H9 (cell line): ENCODE data around the gene HERC4. TPM values are rescaled to one million over a fixed set of nuclear protein-coding genes. Genes with fewer than 3 reads are reported as not detected.

Experiments
- DNase-seq: peaks from one replicate; pipeline ENCODE4 v3.0.0-alpha.2; 2017
- H2AFZ ChIP-seq: one replicate; pipeline ENCODE4 v1.6.1; 2013; ENCODE audit warnings: mild to moderate bottlenecking, low read length, control low read depth, moderate library complexity
- H2AK5ac ChIP-seq: 2 replicates; pipeline ENCODE4 v1.6.1; 2013; ENCODE audit warnings: low read length, control low read depth, mixed read lengths; ENCODE audit not compliant: insufficient read length
- H2BK120ac ChIP-seq: one replicate; pipeline ENCODE4 v1.6.1; 2013; ENCODE audit warnings: low read depth, mild to moderate bottlenecking, low read length, control low read depth, inconsistent platforms; ENCODE audit not compliant: poor library complexity, severe bottlenecking
- H2BK12ac ChIP-seq: 2 replicates; pipeline ENCODE4 v1.6.1; 2013; ENCODE audit warnings: low read length, control low read depth, mixed read lengths, low read depth; ENCODE audit not compliant: insufficient read length
- H2BK15ac ChIP-seq: 2 replicates; pipeline ENCODE4 v1.6.1; 2013; ENCODE audit warnings: low read depth, low read length, control low read depth
- H2BK20ac ChIP-seq: one replicate; pipeline ENCODE4 v1.6.1; 2013; ENCODE audit warnings: low read depth, mild to moderate bottlenecking, low read length, control low read depth, inconsistent platforms; ENCODE audit not compliant: poor library complexity, severe bottlenecking
- H2BK5ac ChIP-seq: 2 replicates; pipeline ENCODE4 v1.6.1; 2013; ENCODE audit warnings: low read length, control low read depth, mixed read lengths; ENCODE audit not compliant: insufficient read length
- H3K14ac ChIP-seq: 2 replicates; pipeline ENCODE4 v1.6.1; 2013; ENCODE audit warnings: low read length, control low read depth; ENCODE audit not compliant: insufficient read depth
- H3K18ac ChIP-seq: 2 replicates; pipeline ENCODE4 v1.6.1; 2013; ENCODE audit warnings: low read depth, mild to moderate bottlenecking, mixed read lengths, low read length, control low read depth; ENCODE audit not compliant: insufficient read length
- H3K23ac ChIP-seq: 2 replicates; pipeline ENCODE4 v1.6.1; 2013; ENCODE audit warnings: low read length, control low read depth, mixed read lengths, low read depth; ENCODE audit not compliant: insufficient read length
- H3K23me2 ChIP-seq: 2 replicates; pipeline ENCODE4 v1.6.1; 2013; ENCODE audit warnings: low read depth, mild to moderate bottlenecking, mixed read lengths, low read length, control low read depth; ENCODE audit not compliant: insufficient read length, poor library complexity, severe bottlenecking
- H3K27ac ChIP-seq: 2 replicates; pipeline ENCODE4 v1.5.1; 2013; ENCODE audit warnings: low read length, control low read depth, mixed read lengths, low read depth; ENCODE audit not compliant: insufficient read length
- H3K27me3 ChIP-seq: 2 replicates; pipeline ENCODE4 v1.6.1; 2013; ENCODE audit warnings: low read length, control low read depth, inconsistent platforms; ENCODE audit not compliant: insufficient read depth
- H3K4ac ChIP-seq: 2 replicates; pipeline ENCODE4 v1.6.1; 2013; ENCODE audit warnings: low read depth, mild to moderate bottlenecking, control low read depth, inconsistent platforms, low read length, moderate library complexity
- H3K4me1 ChIP-seq: 2 replicates; pipeline ENCODE4 v1.6.1; 2013; ENCODE audit warnings: low read length, control low read depth, inconsistent platforms; ENCODE audit not compliant: insufficient read depth
- H3K4me2 ChIP-seq: 2 replicates; pipeline ENCODE4 v1.6.1; 2013; ENCODE audit warnings: low read length, control low read depth, mixed read lengths; ENCODE audit not compliant: insufficient read length, insufficient read depth
- H3K56ac ChIP-seq: 2 replicates; pipeline ENCODE4 v1.6.1; 2013; ENCODE audit warnings: low read depth, mild to moderate bottlenecking, mixed read lengths, low read length, control low read depth; ENCODE audit not compliant: insufficient read length
- H3K79me1 ChIP-seq: 2 replicates; pipeline ENCODE4 v1.6.1; 2013; ENCODE audit warnings: low read depth, mild to moderate bottlenecking, moderate library complexity, low read length, control low read depth, inconsistent platforms; ENCODE audit not compliant: insufficient read depth, poor library complexity, severe bottlenecking
- H3K79me2 ChIP-seq: 2 replicates; pipeline ENCODE4 v1.6.1; 2013; ENCODE audit warnings: low read length, control low read depth, inconsistent platforms; ENCODE audit not compliant: insufficient read depth
- H3K9ac ChIP-seq: 2 replicates; pipeline ENCODE4 v1.6.1; 2013; ENCODE audit warnings: low read length, control low read depth, mixed read lengths; ENCODE audit not compliant: insufficient read length; ENCODE audit errors: extremely low read depth
- H3K9me3 ChIP-seq: one replicate; pipeline ENCODE4 v1.6.1; 2013; ENCODE audit warnings: low read depth, low read length, inconsistent platforms; ENCODE audit not compliant: control insufficient read depth
- H3T11ph ChIP-seq: one replicate; pipeline ENCODE4 v1.6.1; 2013; ENCODE audit warnings: mild to moderate bottlenecking, low read length, control low read depth, inconsistent platforms
- H4K20me1 ChIP-seq: one replicate; pipeline ENCODE4 v1.6.1; 2013; ENCODE audit not compliant: control insufficient read depth, insufficient read length, insufficient read depth
- H4K5ac ChIP-seq: 2 replicates; pipeline ENCODE4 v1.6.1; 2013; ENCODE audit warnings: low read depth, mild to moderate bottlenecking, mixed read lengths, low read length, control low read depth; ENCODE audit not compliant: insufficient read length
- H4K8ac ChIP-seq: replicated peaks from 2 replicates; pipeline ENCODE4 v1.6.1; 2013; ENCODE audit warnings: low read length, control low read depth, mixed read lengths, low read depth; ENCODE audit not compliant: insufficient read length
- H4K91ac ChIP-seq: 2 replicates; pipeline ENCODE4 v1.6.1; 2013; ENCODE audit warnings: low read depth, mild to moderate bottlenecking, moderate library complexity, mixed read lengths, low read length, control low read depth; ENCODE audit not compliant: insufficient read length
- H3K27ac Mint-ChIP-seq, 3 experiments: 2 replicates in 2 of 3; 3 replicates in 1 of 3; pipeline ENCODE4 v1.8.0; 2020 to 2021; ENCODE audit warnings: mixed read lengths in 3 of 3, mild to moderate bottlenecking in 1 of 3, moderate library complexity in 1 of 3
- H3K27me3 Mint-ChIP-seq: 2 replicates; pipeline ENCODE4 v1.8.0; 2021; ENCODE audit warnings: low read depth, mild to moderate bottlenecking, moderate library complexity, mixed read lengths
- H3K36me3 Mint-ChIP-seq, 3 experiments: 2 replicates in 2 of 3; 3 replicates in 1 of 3; pipeline ENCODE4 v1.8.0; 2020 to 2021; ENCODE audit warnings: low read depth in 3 of 3, mixed read lengths in 3 of 3; ENCODE audit not compliant: insufficient read depth in 1 of 3
- H3K4me1 Mint-ChIP-seq, 2 experiments: 2 replicates each; pipeline ENCODE4 v1.8.0; 2020; ENCODE audit warnings: mixed read lengths in 2 of 2
- H3K4me3 Mint-ChIP-seq, 2 experiments: 2 replicates in 1 of 2; 3 replicates in 1 of 2; pipeline ENCODE4 v1.8.0; 2020 to 2021; ENCODE audit warnings: mild to moderate bottlenecking in 2 of 2, mixed read lengths in 2 of 2, moderate library complexity in 1 of 2
- H3K9me3 Mint-ChIP-seq, 2 experiments: 2 replicates in 1 of 2; 3 replicates in 1 of 2; pipeline ENCODE4 v1.8.0; 2020; ENCODE audit warnings: mild to moderate bottlenecking in 2 of 2, mixed read lengths in 2 of 2, moderate library complexity in 1 of 2
- CTCF ChIP-seq: fragments of 200-600 bp; sonication (generic); conservative IDR thresholded peaks from 3 replicates; pipeline ENCODE4 v1.8.0; 2021; ENCODE audit warnings: antibody characterized with exemption, mild to moderate bottlenecking
- WGBS: extraction: QIAGEN DNeasy Blood & Tissue Kit; methylation state at CpG from one replicate; pipeline ENCODE4 v1.1.7; 2013; ENCODE audit warnings: missing lambda C conversion rate, low lambda C conversion rate, mixed read lengths; ENCODE audit not compliant: insufficient read length; ENCODE audit errors: extremely low coverage; 5-methylcytosine and 5-hydroxymethylcytosine counted together
- total RNA-seq: library from RNA; stranded (reverse); gene quantifications from 2 replicates; pipeline ENCODE4 v1.2.1, GENCODE V29; 2021

The HERC4 gene
- total RNA-seq, 1 experiment from 2014 or later: 24.5 TPM

GRCh38 chr10:68105820-68106219 lies 30.7 kb upstream of the HERC4 start:
- no peak for DNase-seq
- H3K4me1 Mint-ChIP-seq: no peaks in the 10 kb centered on the region
- no peak overlapping the region for H2BK120ac ChIP-seq
- no peak overlapping the region for H3K9ac ChIP-seq
- H3K4ac ChIP-seq: no peak overlapping the region
- no CpG with 5 or more reads among the region's 3 CpGs for WGBS
- 0 out of 7 replicates have a peak overlapping the region, but pooled peaks of 1 of the 3 experiments have one; percentile 22 for H3K27ac Mint-ChIP-seq
- no peak overlapping the region for H4K91ac ChIP-seq
- H3K14ac ChIP-seq: no peak overlapping the region
- no peaks in the 10 kb centered on the region for H3K23me2 ChIP-seq
- H3K18ac ChIP-seq: no peak overlapping the region
- H3K27me3 ChIP-seq: no peaks in the 10 kb centered on the region
- H3K27ac ChIP-seq: no peak overlapping the region
- no peaks in the 10 kb centered on the region for H3K79me2 ChIP-seq
- H4K20me1 ChIP-seq: no peaks in the 10 kb centered on the region
- H4K5ac ChIP-seq: no peak overlapping the region
- H2BK5ac ChIP-seq: no peak overlapping the region
- no peak overlapping the region for H2BK20ac ChIP-seq
- no peak overlapping the region for H3K4me3 Mint-ChIP-seq
- H3K79me1 ChIP-seq: no peaks in the 10 kb centered on the region
- no peaks in the 10 kb centered on the region for H3K36me3 Mint-ChIP-seq
- H2AK5ac ChIP-seq: no peak overlapping the region
- H3K9me3 ChIP-seq: no peaks in the 10 kb centered on the region
- no peak for TF ChIP-seq CTCF
- H3K4me2 ChIP-seq: no peak overlapping the region
- no peaks in the 10 kb centered on the region for H3K9me3 Mint-ChIP-seq
- no peak overlapping the region for H3K23ac ChIP-seq
- H3K27me3 Mint-ChIP-seq: no peaks in the 10 kb centered on the region
- H2BK15ac ChIP-seq: no peak overlapping the region
- no peak overlapping the region for H4K8ac ChIP-seq
- H3T11ph ChIP-seq: no peak overlapping the region
- H2BK12ac ChIP-seq: no peak overlapping the region
- no peaks in the 10 kb centered on the region for H3K4me1 ChIP-seq
- H2AFZ ChIP-seq: no peak overlapping the region
- no peak overlapping the region for H3K56ac ChIP-seq
